HG03460 (cell line): ENCODE measurements around the gene ADRA2C.

ENCODE experiments used
- ATAC-seq: cut with Tn5 transposase; IDR thresholded peaks from one replicate; pipeline ENCODE4 v1.9.1; 2021; ENCODE audit not compliant: unreplicated experiment

The ADRA2C gene

DNA sequence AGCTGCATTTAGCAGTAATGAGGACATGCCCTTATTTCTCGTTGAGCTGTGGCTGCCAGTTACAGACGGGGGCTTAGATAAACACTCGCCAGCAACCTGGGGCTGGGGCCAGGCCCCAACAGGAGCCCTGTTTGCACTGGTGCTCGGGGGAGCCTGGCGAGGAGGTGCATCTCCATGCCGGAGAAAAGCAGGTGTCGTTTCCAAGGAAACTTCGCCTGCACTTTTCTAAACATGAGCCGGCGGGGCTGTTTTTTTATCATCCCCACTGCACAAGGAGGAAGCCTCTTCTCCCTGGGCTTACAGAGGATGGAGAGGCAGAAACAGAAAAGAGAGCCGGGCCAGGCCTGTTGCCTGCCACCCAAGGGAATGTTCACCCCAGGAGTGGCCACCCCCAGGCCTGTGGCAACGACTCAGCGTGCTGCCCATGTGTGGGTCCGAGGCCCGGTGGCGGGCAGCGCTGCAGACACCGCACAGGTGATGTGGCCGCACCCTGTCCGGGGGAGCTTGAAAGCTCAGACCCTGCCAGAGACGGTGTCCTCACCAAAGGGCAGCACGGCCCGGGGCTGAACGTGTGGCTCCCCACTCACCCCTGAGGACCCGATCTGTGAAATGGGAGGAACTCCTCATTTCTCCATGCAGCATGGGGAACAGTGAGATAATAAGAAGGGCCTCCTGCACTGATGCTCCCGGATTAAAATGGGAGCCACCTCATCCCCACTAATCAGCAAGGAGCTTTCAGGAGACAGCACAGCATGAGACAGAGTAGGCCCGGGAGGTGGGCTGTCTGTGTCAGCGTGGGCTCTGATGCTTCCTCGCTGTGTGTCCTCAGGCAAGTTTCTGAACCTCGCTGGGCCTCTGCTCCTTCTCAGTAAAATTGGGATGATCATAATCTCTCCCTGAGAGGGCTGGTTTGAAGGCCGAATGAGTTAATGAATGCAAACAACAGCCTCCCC is 33.8 kb upstream of the ADRA2C start:
- no peak for ATAC-seq

DNA sequence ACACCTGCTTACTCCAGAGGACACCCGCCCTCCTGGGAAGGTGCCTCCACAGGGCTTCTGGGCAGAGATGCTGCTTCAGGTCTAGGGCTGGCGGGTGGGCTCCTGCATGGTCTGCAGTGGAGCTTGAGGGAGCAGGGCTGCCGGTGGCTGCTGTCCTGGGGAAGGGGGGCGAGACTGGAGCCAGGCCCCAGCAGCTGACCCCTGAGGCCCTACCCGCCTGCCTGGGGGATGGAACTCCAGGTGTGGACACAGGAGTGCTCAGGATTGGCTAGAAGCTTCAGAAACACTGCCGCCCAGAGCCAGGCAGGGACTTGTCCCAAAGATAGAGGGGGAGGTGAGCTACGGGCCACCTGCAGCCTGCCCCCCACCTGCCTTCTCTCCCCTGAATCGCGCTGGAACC is 33.0 kb upstream of the ADRA2C start:
- ATAC-seq, result no peak

DNA sequence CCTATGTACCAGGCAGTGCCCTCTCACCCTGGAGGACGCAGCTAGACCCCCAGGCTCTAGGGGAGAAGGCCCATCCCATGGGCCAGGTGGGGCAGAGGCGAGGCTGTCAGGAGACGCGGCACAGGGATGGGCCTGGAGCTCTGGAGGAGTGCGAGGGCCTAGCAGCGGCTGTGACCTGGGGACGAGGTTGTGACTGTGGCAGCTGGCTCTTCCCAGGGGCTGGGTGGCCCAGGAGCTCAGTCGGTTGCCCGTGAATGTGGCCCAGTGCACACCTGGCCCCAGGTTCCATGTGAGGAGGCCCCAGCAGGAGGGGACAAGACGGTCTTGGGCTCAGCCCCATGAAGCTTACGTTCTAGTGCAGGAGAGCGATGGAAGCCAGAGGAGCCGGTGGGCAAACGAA is 31.0 kb upstream of the ADRA2C start:
- ATAC-seq, result no peak

DNA sequence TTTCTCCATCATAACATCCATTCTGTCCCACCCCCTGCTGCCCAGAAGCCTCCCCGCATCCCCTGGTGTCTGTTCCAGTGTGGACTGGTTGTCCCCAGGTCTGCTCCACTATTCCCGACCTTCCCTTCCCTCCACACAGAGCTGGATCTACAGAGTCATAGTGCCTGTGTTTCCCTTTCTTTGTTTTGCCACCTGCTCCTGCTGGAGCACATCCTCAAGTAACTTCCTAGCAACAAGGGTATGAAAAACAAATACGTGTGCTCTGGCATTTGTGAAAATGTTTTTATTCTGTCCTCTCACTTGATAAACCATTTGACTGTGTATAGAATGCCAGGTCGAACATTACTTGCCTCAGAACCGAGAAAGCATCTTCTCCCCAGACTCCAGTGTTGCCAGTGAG is 29.9 kb upstream of the ADRA2C start:
- no peak for ATAC-seq

DNA sequence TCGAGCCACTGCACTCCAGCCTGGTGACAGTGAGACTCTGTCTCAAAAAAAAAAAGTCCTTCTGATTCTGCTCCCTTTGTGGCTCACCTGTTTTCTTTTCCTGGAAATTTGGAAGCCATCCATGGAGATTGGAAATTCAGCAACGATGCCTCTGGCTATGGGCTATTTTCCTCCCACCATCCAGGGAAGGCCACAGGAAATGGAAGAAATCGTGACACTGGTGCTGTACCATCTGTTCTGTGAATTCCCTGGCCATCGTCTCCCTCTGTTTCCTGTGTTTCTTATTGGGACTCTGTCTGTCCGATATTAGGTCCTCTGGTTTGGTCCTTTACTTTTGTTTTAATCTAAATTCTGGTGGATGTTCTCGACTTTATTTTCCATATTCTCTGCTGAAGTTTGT is 29.4 kb upstream of the ADRA2C start:
- ATAC-seq, result no peak

DNA sequence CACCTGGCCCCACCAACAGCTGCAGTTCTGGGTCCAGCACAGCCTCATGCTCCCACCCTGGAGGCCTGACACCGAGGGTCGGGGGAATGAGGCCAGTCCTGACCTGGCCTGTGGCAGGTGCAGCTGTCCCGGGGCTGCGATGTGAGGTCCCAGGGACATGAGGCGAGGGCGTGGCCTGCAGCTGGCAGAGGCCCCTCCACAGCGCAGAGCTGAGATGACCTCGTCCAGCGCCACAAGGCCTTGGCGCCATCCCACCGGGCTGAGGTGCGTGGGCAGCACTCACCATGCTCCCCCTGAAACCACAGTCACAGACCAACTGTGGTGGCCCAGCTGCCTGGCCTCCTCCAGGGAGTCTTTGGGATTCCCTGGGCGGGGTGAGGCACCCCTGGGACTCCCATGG is 26.6 kb upstream of the ADRA2C start:
- ATAC-seq, result no peak

DNA sequence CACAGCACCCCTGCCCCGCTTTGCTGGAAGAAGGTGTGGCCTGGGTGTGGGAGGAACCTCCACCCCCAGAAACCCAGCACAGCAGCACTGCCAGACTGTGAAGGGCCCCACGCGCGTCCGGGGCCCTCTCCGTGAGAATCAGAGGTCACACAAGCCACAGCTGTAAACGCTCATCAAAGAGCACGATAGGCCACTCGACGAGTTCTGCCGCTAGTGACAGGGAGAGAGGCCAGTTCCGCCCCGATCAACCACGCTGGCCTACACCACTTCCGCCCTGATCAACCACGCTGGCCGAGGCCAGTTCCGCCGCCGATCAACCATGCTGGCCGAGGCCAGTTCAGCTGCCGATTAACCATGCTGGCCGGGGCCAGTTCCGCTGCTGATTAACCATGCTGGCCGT is 25.9 kb upstream of the ADRA2C start:
- ATAC-seq, result no peak

DNA sequence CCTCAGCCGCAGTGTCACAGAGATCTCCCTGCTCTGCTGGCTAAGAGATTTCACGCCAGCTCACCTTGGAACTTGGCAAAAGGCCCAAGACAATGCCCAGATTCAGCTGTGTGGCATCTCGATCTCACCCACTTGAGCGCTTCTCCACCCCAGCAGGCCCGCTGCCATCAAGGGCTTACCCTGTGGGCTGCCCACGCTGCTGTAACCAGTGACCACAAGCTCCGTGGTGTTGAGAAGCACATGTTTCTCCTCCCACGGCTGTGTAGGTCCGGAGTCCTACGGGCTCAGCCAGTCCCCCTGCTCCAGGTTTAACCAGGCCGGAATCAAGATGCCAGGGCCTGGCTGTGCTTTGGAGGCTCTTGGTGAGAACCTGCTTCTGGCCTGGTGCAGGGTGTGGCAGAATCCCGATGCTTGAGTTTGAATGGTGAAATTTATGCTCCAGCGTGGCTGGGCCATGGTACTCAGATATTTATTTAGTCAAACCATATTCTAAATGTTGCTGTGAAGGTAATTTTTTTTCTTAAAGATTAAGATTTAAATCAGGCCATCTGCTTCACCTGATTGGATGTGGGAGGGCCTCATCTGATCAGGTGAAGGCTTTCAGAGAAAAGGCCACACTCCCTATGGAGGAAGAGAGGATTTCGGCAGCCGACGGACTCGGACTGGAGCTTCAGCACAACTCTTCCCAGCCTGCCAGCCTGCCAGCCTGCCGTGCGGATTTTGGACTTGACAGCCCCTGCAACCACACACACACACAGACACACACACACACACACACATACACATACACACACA is 24.8 kb upstream of the ADRA2C start:
- ATAC-seq, result no peak

DNA sequence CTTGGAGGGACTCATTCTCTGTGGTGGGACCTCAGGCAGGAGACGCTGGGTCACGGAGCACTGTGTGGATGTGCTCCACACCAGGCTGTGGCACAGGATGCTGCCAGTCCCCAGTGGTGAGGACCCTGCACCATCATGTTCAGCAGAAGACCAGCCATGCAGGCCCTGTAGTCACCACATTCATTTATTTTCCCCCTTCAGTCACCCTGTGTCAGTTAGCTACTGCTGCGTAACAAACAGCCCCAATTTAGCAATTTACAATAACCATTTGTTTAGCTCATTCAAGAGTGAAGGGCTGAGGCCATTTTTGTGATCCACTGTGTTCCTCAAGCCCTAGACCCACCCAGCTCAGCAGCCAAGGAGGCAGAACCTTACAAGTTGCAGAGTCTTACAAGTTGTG is 23.6 kb upstream of the ADRA2C start:
- ATAC-seq, result no peak

DNA sequence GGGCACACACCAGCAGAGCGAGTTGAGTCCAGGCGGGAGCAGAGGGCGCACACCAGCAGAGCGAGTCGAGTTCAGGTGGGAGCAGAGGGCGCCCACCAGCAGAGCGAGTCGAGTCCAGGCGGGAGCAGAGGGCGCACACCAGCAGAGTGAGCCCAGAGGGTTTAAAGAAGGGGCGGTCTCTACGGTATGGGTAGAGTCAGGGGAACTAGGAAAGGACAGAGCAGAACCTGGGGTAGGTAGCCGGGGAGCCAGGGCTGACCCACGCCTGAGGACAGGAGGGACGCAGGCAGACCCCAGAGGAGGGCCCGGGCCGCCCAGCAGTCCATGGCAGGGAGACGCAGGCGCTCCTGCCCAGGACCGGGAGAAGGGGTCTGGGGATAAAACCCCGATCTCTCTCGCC is 22.0 kb upstream of the ADRA2C start:
- no peak for ATAC-seq

DNA sequence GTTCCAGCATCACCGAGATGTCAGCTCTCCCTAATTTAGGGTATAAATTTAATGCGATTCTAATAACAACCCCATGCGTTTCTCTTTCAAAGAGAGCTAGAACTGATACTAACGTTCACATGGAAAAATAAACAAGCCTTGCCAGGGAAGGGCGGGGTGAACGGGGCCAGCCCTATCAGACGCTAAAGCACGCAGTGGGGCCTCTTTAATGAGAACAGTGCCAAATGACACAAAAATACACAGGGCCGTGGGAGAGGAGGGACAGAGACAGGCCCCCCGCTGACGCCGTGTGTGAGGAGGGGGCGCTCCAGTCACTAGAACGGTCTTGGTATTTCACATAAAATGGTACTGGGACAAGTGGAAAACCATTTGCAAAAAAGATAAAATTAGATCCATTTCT is 21.3 kb upstream of the ADRA2C start:
- ATAC-seq, result no peak

DNA sequence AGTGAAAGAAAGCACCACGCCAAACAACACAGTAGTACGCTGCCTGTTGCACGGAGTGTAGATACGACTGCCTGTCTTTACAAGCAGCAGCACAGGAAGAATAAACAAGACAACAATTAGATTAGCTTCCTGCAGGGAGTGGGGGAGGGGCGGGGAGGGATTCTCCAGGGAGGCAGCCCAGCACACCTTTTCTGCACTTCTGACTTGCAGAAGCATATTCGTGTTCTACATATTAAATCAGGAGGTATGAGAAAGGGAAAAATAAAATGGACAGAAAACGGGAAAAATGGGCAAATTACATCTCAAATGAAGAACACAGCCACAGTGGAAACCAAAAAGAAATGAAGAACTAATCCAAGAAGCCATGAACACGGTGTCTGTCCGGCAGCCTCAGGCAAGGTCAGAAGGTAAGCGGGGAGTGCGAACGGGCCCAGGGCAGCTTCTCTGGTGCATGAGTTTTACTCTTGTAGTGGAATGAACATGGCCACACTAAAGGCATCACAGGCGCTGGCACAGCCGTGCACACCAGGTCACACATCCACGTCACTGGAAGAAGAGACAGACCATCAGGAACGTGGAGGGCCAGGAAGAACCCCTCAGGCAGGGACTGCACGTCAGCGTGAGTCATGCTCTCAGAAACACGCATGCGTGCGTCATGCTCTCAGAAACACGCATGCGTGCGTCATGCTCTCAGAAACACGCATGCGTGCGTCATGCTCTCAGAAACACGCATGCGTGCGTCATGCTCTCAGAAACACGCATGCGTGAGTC is 20.1 kb upstream of the ADRA2C start:
- no peak for ATAC-seq

DNA sequence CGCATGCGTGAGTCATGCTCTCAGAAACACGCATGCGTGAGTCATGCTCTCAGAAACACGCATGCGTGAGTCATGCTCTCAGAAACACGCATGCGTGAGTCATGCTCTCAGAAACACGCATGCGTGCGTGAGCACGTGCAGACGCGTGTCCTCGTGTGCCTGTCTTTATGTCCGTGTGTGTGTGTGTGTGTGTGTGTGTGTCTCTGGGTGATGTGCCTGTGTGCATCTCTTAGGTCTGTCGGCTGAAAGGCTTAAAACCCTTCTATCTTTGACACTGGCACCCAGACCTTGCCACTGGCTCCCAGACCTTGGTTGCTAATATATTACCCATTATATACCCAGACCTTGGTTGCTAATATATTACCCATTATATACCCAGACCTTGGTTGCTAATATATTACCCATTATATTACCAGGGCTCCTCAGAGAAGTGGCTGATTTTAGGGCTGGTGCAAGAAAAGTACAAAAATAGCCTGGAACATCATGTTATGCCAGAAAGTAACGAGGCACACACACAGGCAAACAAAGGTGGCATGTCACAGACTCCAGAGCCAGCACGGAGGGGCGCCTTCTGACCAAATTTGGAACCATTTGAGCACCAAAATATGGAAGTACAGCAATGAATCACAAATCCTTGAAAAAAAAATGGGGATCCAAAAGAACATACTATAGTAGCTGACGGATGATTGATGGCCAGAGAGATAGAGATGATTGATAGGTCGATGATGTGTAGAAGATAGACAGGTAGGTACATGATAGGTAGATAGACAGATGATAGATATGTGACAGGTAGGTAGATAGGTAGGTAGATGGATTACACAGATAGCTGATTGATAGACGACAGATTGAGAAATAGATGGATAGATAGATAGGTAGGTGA is 19.2 kb upstream of the ADRA2C start:
- no peak for ATAC-seq

DNA sequence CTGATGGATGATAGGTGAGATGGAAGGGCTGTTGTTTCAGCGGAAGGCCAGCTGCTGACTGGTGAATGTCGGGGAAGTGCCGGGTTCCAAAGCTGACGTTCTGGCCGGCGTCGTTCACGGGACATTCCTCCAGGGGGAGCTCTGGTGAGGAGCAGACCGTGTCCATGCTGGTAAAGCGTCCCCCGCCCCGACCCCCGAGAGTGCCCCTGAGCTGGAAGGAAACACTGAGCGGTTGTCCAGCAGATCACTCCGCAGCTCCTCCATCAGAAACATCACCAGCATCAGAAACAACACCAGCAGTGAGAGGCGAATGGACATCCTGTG is 18.6 kb upstream of the ADRA2C start:
- ATAC-seq, result no peak

DNA sequence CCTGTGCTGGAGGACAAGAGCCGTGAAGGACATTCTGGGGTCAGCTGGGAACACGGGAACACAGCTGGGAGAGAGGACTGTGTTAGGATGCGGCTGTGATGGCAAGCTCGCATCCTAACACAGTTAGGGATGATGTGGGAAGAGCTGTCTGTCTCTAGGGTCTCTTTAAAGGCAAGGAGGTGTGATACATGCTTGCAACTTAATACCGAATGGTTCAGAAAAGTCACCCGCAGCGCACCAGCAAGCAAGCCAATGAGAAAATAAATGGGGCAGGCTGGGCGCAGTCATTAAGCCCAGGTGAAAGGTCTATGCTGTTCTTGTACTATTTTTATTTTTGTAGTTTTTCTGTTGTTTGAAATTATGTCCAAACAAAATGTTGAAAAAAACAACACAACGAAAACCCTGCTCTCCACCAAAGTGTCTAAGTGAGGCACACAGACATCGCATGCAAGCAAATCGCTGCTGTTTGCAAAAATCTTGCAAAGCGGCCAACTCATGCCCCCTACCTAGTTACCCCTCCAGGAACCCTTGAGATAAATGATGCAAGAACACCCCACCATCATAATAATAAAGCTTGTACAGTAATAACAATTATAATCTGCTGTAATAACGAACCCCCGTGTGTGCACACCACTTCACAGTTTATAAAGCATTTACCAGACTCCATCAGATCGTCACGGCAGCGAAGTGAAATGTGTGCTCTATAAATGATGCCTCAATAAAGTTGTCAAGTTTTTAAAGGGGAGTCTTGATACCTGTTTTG is 17.9 kb upstream of the ADRA2C start:
- ATAC-seq, result no peak

DNA sequence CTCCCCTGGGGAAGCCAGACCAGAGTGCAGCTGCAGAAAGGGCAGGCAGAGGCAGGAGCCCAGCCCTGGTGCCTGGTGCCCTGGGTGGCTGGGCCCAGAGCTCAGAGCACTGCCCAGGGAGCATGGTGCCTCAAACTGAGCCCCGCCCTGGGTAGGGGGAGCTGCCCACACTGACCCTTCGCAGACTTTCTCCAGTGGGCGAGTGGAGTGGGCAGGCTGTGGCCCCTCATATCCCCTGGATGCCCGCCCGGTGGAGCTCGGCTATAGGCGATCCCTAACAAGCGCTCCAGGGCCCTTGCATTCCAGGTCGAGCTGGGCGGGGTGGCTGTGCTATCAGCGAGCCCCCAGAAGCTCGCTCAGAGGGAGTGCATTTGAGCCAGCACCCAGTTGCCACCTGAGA is 17.1 kb upstream of the ADRA2C start:
- ATAC-seq, result no peak

DNA sequence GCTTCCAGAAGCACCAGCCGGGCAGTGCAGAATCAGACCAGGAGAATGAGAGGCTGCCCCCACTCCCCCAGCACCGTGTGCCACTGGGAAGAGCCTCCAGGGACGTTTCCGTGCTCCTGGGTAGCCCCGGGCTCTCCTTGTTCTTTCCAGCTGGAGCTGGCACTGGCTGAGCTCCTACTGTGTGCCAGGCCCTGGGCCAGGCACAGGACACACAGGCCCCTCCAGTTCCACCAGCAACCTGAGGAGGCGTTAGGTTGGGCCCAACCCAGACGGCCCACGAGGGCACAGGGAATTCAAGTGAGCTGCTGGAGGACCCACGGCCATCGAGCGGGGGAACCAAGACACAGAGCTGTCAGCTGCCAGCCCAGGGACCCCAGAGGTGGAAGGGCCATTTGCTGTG is 15.9 kb upstream of the ADRA2C start:
- no peak for ATAC-seq

DNA sequence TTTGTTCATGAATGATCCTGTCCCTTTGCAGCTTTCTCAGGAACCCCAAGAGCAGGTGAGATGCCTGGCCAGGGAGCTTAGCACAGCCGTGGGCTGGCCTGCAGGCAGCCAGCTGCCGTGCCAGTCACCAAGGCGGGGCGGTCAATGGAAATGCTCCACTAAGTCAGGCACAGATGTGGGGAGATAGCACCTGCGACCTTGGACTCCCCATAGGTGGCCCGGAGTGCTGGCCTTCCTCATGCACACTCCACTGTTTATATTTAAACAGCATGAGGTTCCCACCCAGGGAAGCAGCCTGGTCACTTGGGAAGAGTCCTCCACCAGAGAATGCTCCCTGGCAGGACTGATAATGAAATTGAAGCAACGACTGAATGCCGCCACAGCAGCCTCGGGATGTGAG is 14.2 kb upstream of the ADRA2C start:
- no peak for ATAC-seq

DNA sequence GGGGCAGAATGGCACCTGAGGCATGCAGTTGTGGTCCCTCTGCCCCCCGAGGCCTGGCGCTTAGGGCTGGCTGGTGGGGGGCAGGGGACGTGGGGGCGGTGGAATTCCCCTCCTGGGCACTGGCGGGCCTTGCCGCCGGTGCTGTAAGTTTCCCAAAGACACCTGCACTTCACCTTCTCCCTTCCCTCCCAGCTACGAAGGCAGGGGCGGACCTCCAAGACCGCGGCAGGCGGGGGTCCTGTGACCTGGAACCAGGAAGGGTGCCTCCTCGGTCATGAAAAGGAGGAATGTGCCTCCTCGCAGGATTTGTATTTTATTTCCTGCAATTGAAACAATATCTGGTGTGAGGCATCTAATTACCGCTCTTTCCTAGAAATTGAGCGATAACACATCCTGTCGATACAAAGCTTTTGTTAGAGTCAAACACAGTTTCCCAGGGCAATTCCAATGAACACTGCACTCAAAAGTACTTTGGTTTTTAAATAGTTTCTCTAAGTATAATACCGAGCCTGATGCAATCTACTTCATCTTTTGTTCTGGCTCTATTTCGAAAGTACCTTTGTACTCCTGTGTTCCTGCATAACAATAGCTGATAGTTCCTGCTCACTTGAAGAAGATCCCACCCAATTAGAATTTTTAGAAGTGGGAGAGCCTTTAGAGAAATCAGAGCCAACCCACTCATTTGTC is 12.3 kb upstream of the ADRA2C start:
- no peak for ATAC-seq
